Liver (tissue), 3 donors: Measurements from ENCODE around the gene WBP2.

Source experiments
- CTCF ChIP-seq: fragments of 150-350 bp; IDR thresholded peaks from 2 replicates; pipeline ENCODE4 v1.5.1; 2017; ENCODE audit warnings: improper control_type of control experiment, low read depth, low read length; ENCODE audit not compliant: missing input control
- EGR1 ChIP-seq, 2 donors: IDR thresholded peaks; 2 replicates each; pipeline ENCODE4 v1.6.1; 2016 to 2018; ENCODE audit warnings: antibody characterized with exemption in 2 of 2, low read depth in 2 of 2
- HNF4G ChIP-seq: IDR thresholded peaks from 2 replicates; pipeline ENCODE4 v1.6.1; 2016; ENCODE audit warnings: antibody characterized with exemption
- JUND ChIP-seq, 2 donors: IDR thresholded peaks; 2 replicates each; pipeline ENCODE4 v1.6.1; 2016; ENCODE audit warnings: antibody characterized with exemption in 2 of 2
- MAX ChIP-seq: IDR thresholded peaks from 2 replicates; pipeline ENCODE4 v1.6.1; 2016; ENCODE audit warnings: antibody characterized with exemption
- NR2F2 ChIP-seq: IDR thresholded peaks from 2 replicates; pipeline ENCODE4 v1.6.1; 2016; ENCODE audit warnings: antibody characterized with exemption
- RAD21 ChIP-seq, 2 donors: IDR thresholded peaks; 2 replicates each; pipeline ENCODE4 v1.6.1; 2016; ENCODE audit warnings: antibody characterized with exemption in 2 of 2, mild to moderate bottlenecking in 2 of 2
- REST ChIP-seq: IDR thresholded peaks from 2 replicates; pipeline ENCODE4 v1.6.1; 2016; ENCODE audit warnings: antibody characterized with exemption, mild to moderate bottlenecking
- RXRA ChIP-seq, 2 donors: IDR thresholded peaks; 2 replicates each; pipeline ENCODE4 v1.6.1; 2017 to 2018; ENCODE audit warnings: antibody characterized with exemption in 2 of 2, mild to moderate bottlenecking in 1 of 2
- SP1 ChIP-seq: IDR thresholded peaks from 2 replicates; pipeline ENCODE4 v1.6.1; 2018; ENCODE audit warnings: antibody characterized with exemption, mild to moderate bottlenecking
- YY1 ChIP-seq: IDR thresholded peaks from 2 replicates; pipeline ENCODE4 v1.6.1; 2016; ENCODE audit warnings: antibody characterized with exemption, mild to moderate bottlenecking
- ZBTB33 ChIP-seq: IDR thresholded peaks from 2 replicates; pipeline ENCODE4 v1.6.1; 2016; ENCODE audit warnings: antibody characterized with exemption
- TF ChIP-seq, protein P1 (sequence below): IDR thresholded peaks from 2 replicates; pipeline ENCODE4 v1.6.1; 2016; ENCODE audit warnings: antibody characterized with exemption
- donor health status: healthy.
- donor health status: healthy.

GRCh38 chr17:75900691-75901533 is 45.8 kb upstream of the WBP2 start:
- TF ChIP-seq CTCF = no peak
- no peak for TF ChIP-seq RXRA (IDR thresholded peaks at IDR 0.05)
- TF ChIP-seq, protein P1, sequence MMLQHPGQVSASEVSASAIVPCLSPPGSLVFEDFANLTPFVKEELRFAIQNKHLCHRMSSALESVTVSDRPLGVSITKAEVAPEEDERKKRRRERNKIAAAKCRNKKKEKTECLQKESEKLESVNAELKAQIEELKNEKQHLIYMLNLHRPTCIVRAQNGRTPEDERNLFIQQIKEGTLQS = no peak
- TF ChIP-seq HNF4G = no peak
- no peak for TF ChIP-seq MAX
- no peak for TF ChIP-seq JUND (IDR thresholded peaks at IDR 0.05)
- TF ChIP-seq YY1 = no peak
- no peak for TF ChIP-seq RAD21 (IDR thresholded peaks at IDR 0.05)
- no peak for TF ChIP-seq SP1
- TF ChIP-seq EGR1 (IDR thresholded peaks at IDR 0.05; ENCODE audit: low read depth in 2 of 2) = no peak
- no peak for TF ChIP-seq REST
- no peak for TF ChIP-seq ZBTB33
- no peak for TF ChIP-seq NR2F2
